ENCODE data around the gene RIMOC1. TPM values are rescaled to one million over a fixed set of nuclear protein-coding genes. Genes with fewer than 3 reads are reported as not detected.

Gene RIMOC1
- total RNA-seq, 2 donors from 2014 or later: 8.8 to 9.9 TPM

- Histone ChIP-seq H3K27me3 (no peaks in the 10 kb centered on the region), H3K4me1 (peaks cover 15% of the 10 kb centered on the region), H3K36me3 (replicated peaks in 1 of 2; ENCODE audit: insufficient read depth in 1 of 2, low read depth in 2 of 2) (no peaks in the 10 kb centered on the region), H3K27ac (no peak overlapping the region), H3K9me3 (no peaks in the 10 kb centered on the region), H3K4me3 (no peak overlapping the region)
- WGBS, 2 donors: 34 to 45% methylated on average over 2 of the region's 2 CpGs
- intact Hi-C loops (cut with DNase I): no loop called here
- TF ChIP-seq, protein P1, sequence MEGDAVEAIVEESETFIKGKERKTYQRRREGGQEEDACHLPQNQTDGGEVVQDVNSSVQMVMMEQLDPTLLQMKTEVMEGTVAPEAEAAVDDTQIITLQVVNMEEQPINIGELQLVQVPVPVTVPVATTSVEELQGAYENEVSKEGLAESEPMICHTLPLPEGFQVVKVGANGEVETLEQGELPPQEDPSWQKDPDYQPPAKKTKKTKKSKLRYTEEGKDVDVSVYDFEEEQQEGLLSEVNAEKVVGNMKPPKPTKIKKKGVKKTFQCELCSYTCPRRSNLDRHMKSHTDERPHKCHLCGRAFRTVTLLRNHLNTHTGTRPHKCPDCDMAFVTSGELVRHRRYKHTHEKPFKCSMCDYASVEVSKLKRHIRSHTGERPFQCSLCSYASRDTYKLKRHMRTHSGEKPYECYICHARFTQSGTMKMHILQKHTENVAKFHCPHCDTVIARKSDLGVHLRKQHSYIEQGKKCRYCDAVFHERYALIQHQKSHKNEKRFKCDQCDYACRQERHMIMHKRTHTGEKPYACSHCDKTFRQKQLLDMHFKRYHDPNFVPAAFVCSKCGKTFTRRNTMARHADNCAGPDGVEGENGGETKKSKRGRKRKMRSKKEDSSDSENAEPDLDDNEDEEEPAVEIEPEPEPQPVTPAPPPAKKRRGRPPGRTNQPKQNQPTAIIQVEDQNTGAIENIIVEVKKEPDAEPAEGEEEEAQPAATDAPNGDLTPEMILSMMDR (IDR thresholded peaks at IDR 0.05): no peak
- no peak for TF ChIP-seq POLR2A (IDR thresholded peaks at IDR 0.05)
- DNase-seq: peak in 3 of 4 donors; percentile 6 to 48 (median 27)
- ATAC-seq: no peak
These were observed 32.3 kb upstream of the RIMOC1 start for GRCh38 chr5:41871852-41872251.

GRCh38 chr5:41874512-41875060, 29.6 kb upstream of the RIMOC1 start:
- H3K9me3 ChIP-seq: no peaks in the 10 kb centered on the region
- no peak for ATAC-seq
- no peak overlapping the region for H3K27ac ChIP-seq
- H3K4me3 ChIP-seq: no peak overlapping the region
- H3K27me3 ChIP-seq: no peaks in the 10 kb centered on the region
- no peak for DNase-seq
- H3K36me3 ChIP-seq (replicated peaks in 1 of 2; ENCODE audit: insufficient read depth in 1 of 2, low read depth in 2 of 2): no peaks in the 10 kb centered on the region
- H3K4me1 ChIP-seq: peaks cover 9% of the 10 kb centered on the region
- intact Hi-C loops (cut with DNase I): no loop called here
- TF ChIP-seq, protein P1 (IDR thresholded peaks at IDR 0.05): no peak
- no peak for TF ChIP-seq POLR2A (IDR thresholded peaks at IDR 0.05)

DNA sequence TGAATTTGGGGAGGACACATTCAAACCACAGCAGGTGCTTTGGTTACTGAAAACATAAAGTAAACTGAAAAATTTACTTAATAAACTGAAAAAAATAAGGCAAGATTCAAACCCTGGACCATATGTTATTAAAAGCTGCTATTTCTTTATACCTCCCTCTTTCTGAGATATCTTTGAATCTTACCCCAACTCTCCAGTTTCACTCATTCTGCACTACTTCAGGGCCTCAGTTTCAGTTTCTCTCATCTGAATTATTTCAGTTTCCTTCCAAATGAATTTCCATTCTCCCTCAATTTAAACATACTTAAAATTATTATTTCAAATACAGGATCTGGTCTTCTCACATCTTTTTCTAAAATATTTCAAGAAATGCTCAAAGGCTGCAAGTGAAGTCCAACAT, 29.0 kb upstream of the RIMOC1 start:
- DNase-seq (no peak), ATAC-seq (no peak)
- H3K36me3 ChIP-seq (replicated peaks in 1 of 2; ENCODE audit: insufficient read depth in 1 of 2, low read depth in 2 of 2): no peaks in the 10 kb centered on the region
- H3K27ac ChIP-seq: no peak overlapping the region
- TF ChIP-seq, protein P1 (IDR thresholded peaks at IDR 0.05): no peak
- TF ChIP-seq POLR2A (IDR thresholded peaks at IDR 0.05): no peak
- H3K4me1 ChIP-seq: peaks cover 9% of the 10 kb centered on the region
- H3K9me3 ChIP-seq: no peaks in the 10 kb centered on the region
- no peaks in the 10 kb centered on the region for H3K27me3 ChIP-seq
- intact Hi-C loops (cut with DNase I): no loop called here
- H3K4me3 ChIP-seq: no peak overlapping the region

DNA sequence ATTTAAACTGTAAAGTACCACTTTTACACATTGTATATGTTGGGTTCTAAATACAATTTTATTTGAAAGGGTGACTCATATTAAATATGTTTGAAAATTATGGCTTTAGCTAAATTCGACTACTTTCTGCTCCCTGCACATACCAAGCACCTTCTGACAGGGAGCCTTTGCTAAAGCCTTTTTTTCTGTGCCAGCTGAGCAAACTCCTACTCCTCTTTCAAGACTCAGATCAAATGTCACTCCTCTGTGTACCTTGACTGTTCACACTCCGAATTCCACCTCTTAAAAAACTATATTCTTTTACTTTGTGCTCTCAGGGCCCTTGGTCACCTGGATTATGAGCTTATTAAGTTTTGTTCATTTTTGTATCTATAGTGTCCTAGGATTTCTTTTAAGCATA, 27.5 kb upstream of the RIMOC1 start:
- Histone ChIP-seq H3K27me3 (no peaks in the 10 kb centered on the region), H3K4me3 (no peak overlapping the region), H3K4me1 (no peaks in the 10 kb centered on the region), H3K27ac (no peak overlapping the region), H3K36me3 (replicated peaks in 1 of 2; ENCODE audit: insufficient read depth in 1 of 2, low read depth in 2 of 2) (no peaks in the 10 kb centered on the region), H3K9me3 (no peaks in the 10 kb centered on the region)
- no peak for DNase-seq
- no peak for ATAC-seq
- WGBS, 2 donors: 49 to 54% methylated on average over 2 of the region's 2 CpGs
- intact Hi-C loops (cut with DNase I): no loop called here
- TF ChIP-seq, protein P1 (IDR thresholded peaks at IDR 0.05): no peak
- no peak for TF ChIP-seq POLR2A (IDR thresholded peaks at IDR 0.05)

DNA sequence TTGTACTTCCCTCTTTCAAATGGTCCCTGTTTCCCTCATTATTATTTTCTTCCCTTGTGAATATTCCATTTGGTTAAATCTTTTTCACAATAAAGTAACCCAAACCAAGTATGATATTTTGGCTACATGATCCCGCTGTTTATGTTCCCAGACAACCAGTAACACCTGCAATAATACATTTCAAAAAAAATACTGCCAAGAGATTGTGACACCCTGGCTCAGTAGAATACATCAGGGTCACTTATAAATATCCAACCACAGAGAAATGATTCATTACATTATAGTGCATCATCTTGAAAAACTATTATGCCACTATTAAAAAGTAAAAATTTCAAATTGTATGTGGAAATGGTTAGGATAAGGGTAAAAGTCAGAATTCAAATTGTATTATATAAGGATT, 26.7 kb upstream of the RIMOC1 start:
- 86 to 98% methylated on average over 1 of the region's 1 CpG for WGBS, 2 donors
- no peak overlapping the region for H3K4me3 ChIP-seq
- H3K9me3 ChIP-seq: no peaks in the 10 kb centered on the region
- no peaks in the 10 kb centered on the region for H3K36me3 ChIP-seq (replicated peaks in 1 of 2; ENCODE audit: insufficient read depth in 1 of 2, low read depth in 2 of 2)
- intact Hi-C loops (cut with DNase I): no loop called here
- ATAC-seq: no peak
- DNase-seq: no peak
- TF ChIP-seq POLR2A (IDR thresholded peaks at IDR 0.05): no peak
- TF ChIP-seq, protein P1 (IDR thresholded peaks at IDR 0.05): no peak
- no peaks in the 10 kb centered on the region for H3K27me3 ChIP-seq
- no peaks in the 10 kb centered on the region for H3K4me1 ChIP-seq
- H3K27ac ChIP-seq: no peak overlapping the region

Measured in body of pancreas (tissue), 4 donors.